ENCODE measurements around the gene MAU2.
"Not testable (repeated sequence)": the region's sequence is repeated elsewhere in the genome, so short reads cannot be mapped to it uniquely, and the experiment has no call there.

Gene MAU2

DNA sequence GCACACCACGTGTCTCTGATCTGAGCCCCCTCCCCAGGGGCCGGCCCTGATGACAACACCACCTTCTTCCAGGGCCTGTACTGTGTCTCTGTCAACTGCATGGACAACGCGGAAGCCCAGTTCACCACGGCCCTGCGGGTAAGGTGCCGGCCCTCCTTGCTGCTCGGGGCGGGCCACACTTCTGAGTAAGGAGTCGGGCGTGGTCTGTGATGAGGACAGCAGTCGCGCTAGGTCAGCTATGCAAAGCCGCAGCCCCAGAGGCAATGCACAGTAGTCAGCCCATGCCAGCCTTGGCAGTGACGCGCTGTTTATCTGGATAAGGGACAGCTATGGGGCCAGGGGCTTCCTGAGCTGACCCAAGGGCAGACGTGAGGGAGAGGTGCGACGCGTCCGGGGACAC lies 24.6 kb downstream of the MAU2 start:
- H3K27me3 Mint-ChIP-seq (ENCODE audit: low read depth): no peaks in the 10 kb centered on the region
- H3K9me3 Mint-ChIP-seq: no peaks in the 10 kb centered on the region
- H3K36me3 Mint-ChIP-seq (ENCODE audit: low read depth): peaks cover 41% of the 10 kb centered on the region
- no peaks in the 10 kb centered on the region for H3K4me1 Mint-ChIP-seq
- TF ChIP-seq CTCF (IDR thresholded peaks at IDR 0.05; ENCODE audit: unreplicated experiment in 3 of 3): no peak
- no peak overlapping the region for H3K4me3 Mint-ChIP-seq
- no peak overlapping the region for H3K27ac Mint-ChIP-seq

DNA sequence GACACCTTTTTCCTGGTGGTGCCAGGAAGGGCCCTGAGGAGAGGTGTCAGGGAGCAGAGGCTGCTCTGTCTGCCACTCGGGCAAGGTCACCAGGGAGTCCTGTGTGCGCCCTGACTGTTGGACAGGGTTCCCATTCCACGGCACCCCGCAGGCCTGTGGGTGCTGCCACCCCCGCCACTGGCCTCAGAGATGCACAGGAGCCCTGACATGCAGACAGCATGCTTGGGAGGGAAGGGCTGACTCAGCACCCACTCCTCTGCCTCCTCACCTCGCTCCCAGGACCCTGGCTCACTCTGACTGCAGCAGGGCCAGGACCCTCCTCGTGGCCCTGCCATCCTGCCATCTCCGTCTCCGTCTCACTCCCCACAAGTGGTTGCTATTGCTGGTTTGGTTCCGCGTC lies 25.3 kb downstream of the MAU2 start:
- Mint-ChIP-seq H3K4me1 (no peaks in the 10 kb centered on the region), H3K9me3 (no peaks in the 10 kb centered on the region), H3K4me3 (no peak overlapping the region), H3K27ac (no peak overlapping the region), H3K36me3 (ENCODE audit: low read depth) (peaks cover 41% of the 10 kb centered on the region), H3K27me3 (ENCODE audit: low read depth) (no peaks in the 10 kb centered on the region)
- TF ChIP-seq CTCF (IDR thresholded peaks at IDR 0.05; ENCODE audit: unreplicated experiment in 3 of 3): no peak

DNA sequence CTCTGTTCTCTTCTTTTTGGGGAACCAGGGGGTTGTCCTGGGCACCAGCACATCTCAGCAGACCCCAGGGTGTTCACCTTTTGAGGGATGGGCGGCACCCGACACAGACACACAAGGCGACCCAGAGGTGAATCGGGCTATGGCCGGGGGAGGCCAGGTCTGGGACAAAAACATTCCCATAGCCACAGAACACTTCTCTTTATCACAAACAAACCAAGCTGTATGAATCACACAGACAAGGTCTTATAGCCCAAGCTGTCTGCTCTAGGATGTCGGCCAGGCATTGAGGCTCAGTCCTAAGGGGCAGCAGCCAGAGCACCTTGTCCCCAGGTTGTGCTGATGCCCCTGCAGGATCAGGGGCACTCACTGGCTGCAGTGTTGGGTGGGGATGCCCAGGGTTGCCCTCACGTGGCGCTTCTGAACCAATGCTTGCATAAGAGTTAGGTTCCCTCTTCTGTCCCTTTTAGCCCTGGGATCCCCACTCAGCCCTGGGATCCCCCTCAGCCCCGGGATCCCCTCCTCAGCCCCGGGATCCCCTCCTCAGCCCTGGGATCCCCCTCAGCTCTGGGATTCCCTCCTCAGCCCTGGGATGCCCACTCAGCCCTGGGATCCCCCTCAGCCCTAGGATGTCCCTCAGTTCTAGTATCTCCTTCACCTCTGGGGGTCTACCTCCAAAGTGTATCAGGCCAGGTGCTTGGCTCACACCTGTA lies 26.9 kb downstream of the MAU2 start:
- H3K27ac Mint-ChIP-seq: no peak overlapping the region
- H3K36me3 Mint-ChIP-seq (ENCODE audit: low read depth): peaks cover 47% of the 10 kb centered on the region
- H3K4me1 Mint-ChIP-seq: no peaks in the 10 kb centered on the region
- no peaks in the 10 kb centered on the region for H3K9me3 Mint-ChIP-seq
- no peak overlapping the region for H3K4me3 Mint-ChIP-seq
- H3K27me3 Mint-ChIP-seq (ENCODE audit: low read depth): no peaks in the 10 kb centered on the region
- TF ChIP-seq CTCF (IDR thresholded peaks at IDR 0.05; ENCODE audit: unreplicated experiment in 3 of 3): no peak

GRCh38 chr19:19348266-19348665 lies 27.6 kb downstream of the MAU2 start:
- Mint-ChIP-seq H3K4me1 (no peaks in the 10 kb centered on the region), H3K27ac (no peak overlapping the region), H3K4me3 (no peak overlapping the region), H3K36me3 (ENCODE audit: low read depth) (peaks cover 46% of the 10 kb centered on the region), H3K9me3 (no peaks in the 10 kb centered on the region), H3K27me3 (ENCODE audit: low read depth) (no peaks in the 10 kb centered on the region)
- no peak for TF ChIP-seq CTCF (IDR thresholded peaks at IDR 0.05; ENCODE audit: unreplicated experiment in 3 of 3)

DNA sequence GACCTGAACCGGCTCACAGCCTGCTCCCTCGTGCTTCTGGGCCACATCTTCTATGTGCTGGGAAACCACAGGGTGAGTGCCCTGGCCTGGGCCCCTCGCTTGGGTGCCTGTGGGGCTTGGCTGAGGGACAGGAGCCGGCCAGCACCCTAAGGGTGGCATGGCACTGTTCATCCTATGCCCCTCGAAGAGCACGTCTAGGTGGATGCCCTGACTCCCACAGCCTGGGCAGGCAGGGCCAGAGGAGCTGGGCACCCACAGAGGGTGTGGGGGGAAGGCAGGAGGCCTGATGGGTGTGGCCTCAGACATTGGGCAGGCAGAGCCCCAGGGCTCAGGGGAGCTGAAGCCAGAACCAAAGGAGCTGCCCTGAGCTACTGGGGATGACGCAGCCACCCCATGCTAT lies 28.7 kb downstream of the MAU2 start:
- Mint-ChIP-seq H3K27me3 (ENCODE audit: low read depth) (no peaks in the 10 kb centered on the region), H3K9me3 (no peaks in the 10 kb centered on the region), H3K36me3 (ENCODE audit: low read depth) (peaks cover 52% of the 10 kb centered on the region), H3K4me1 (no peaks in the 10 kb centered on the region), H3K27ac (no peak overlapping the region), H3K4me3 (no peak overlapping the region)
- no peak for TF ChIP-seq CTCF (IDR thresholded peaks at IDR 0.05; ENCODE audit: unreplicated experiment in 3 of 3)

DNA sequence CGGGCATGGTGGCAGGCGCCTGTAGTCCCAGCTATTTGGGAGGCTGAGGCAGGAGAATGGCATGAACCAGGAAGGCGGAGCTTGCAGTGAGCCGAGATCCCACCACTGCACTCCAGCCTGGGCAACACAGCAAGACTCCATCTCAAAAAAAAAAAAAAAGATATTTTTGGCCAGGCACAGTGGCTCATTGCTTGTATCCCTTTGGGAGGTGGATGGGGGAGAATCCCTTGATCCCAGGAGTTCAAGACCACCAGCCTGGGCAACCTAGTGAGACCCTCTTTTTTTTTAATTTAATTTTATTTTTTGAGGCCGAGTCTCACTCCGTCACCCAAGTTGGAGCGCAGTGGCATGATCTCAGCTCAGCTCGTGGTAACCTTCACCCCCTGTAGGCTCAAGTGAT lies 30.1 kb downstream of the MAU2 start:
- H3K9me3 Mint-ChIP-seq; H3K27ac Mint-ChIP-seq; H3K4me1 Mint-ChIP-seq; H3K27me3 Mint-ChIP-seq (ENCODE audit: low read depth); H3K4me3 Mint-ChIP-seq: not testable (repeated sequence)
- H3K36me3 Mint-ChIP-seq (ENCODE audit: low read depth): peaks cover 41% of the 10 kb centered on the region
